ENCODE measurements around the gene GJB5.

GRCh38 chr1:34705077-34705476, 49.8 kb upstream of the GJB5 start:
- TF ChIP-seq CTCF (IDR thresholded peaks at IDR 0.05) (no peak), EP300 (IDR thresholded peaks at IDR 0.05) (no peak), POLR2A (IDR thresholded peaks at IDR 0.05) (no peak), POLR2AphosphoS5 (IDR thresholded peaks at IDR 0.05) (no peak)
